Panc1 (cell line): ENCODE data around the gene PCNX2. TPM values are rescaled to one million over a fixed set of nuclear protein-coding genes. Genes with fewer than 3 reads are reported as not detected.

Experiments used
- ATAC-seq: fragments of 200-7000 bp; cut with Tn5 transposase; 2 replicates; pipeline ENCODE4 v1.9.1; 2020; ENCODE audit warnings: mild to moderate bottlenecking, moderate library complexity
- BruUV-seq: library from RNA; stranded (reverse); fragments of 400-500 nt; replicated peaks from 2 replicates; lab custom pipeline; 2021; lab: Mats Ljungman, UMichigan
- CTCF ChIA-PET: fragments of 300-600 bp; sonication (Branson Sonifier 250); formaldehyde crosslinking; loops from one replicate; lab custom pipeline; 2022; ENCODE audit warnings: antibody characterized with exemption; lab: Charles Lee
- POLR2A ChIA-PET: fragments of 300-600 bp; sonication (Branson Sonifier 250); formaldehyde crosslinking; loops from one replicate; lab custom pipeline; 2022; ENCODE audit warnings: antibody characterized with exemption; lab: Charles Lee
- DNase-seq: peaks from one replicate; pipeline ENCODE4 v3.0.0-alpha.2; 2010; ENCODE audit warnings: low read depth, low spot score
- H3K27ac ChIP-seq: 2 replicates; pipeline ENCODE4 v1.5.1; 2011; ENCODE audit warnings: mild to moderate bottlenecking, low read length, inconsistent platforms
- H3K27me3 ChIP-seq: fragments of 200-500 bp; sonication (Bioruptor generic); 2 replicates; pipeline ENCODE4 v1.6.0; 2014; ENCODE audit warnings: low read length, inconsistent platforms; ENCODE audit not compliant: control insufficient read depth, insufficient read depth
- H3K36me3 ChIP-seq: fragments of 200-500 bp; sonication (Bioruptor generic); 2 replicates; pipeline ENCODE4 v1.5.1; 2014; ENCODE audit warnings: inconsistent platforms, mild to moderate bottlenecking, low read length, moderate library complexity; ENCODE audit not compliant: control insufficient read depth, insufficient read depth
- H3K4me1 ChIP-seq: 2 replicates; pipeline ENCODE4 v1.5.1; 2011; ENCODE audit warnings: inconsistent platforms, mild to moderate bottlenecking, low read length, moderate library complexity; ENCODE audit not compliant: control insufficient read depth, insufficient read depth
- H3K4me3 ChIP-seq, 2 experiments: 2 replicates each; pipeline ENCODE4 v1.5.1; 2011 to 2012; ENCODE audit warnings: low read depth in 2 of 2, low read length in 2 of 2, mild to moderate bottlenecking in 2 of 2, inconsistent platforms in 1 of 2, moderate library complexity in 1 of 2
- H3K9me3 ChIP-seq: fragments of 200-500 bp; sonication (Bioruptor generic); 2 replicates; pipeline ENCODE4 v1.5.1; 2014; ENCODE audit warnings: low read depth, mild to moderate bottlenecking, inconsistent platforms, low read length, moderate library complexity; ENCODE audit not compliant: control insufficient read depth, insufficient read depth
- CTCF ChIP-seq: fragments of 450-650 bp; IDR thresholded peaks from 2 replicates; pipeline ENCODE4 v1.5.1; 2017; ENCODE audit warnings: mild to moderate bottlenecking
- POLR2AphosphoS5 ChIP-seq: IDR thresholded peaks from 2 replicates; pipeline ENCODE4 v1.6.1; 2012; ENCODE audit warnings: mild to moderate bottlenecking, low read depth, low read length, moderate library complexity
- REST ChIP-seq, 2 experiments: IDR thresholded peaks; 2 replicates each; pipeline ENCODE4 v1.6.1; 2011 to 2012; ENCODE audit warnings: low read depth in 2 of 2, control low read depth in 1 of 2, low read length in 1 of 2, mild to moderate bottlenecking in 1 of 2, moderate library complexity in 1 of 2; ENCODE audit not compliant: insufficient read depth in 1 of 2
- SIN3A ChIP-seq: IDR thresholded peaks from 2 replicates; pipeline ENCODE4 v1.6.1; 2012; ENCODE audit warnings: low read depth, mild to moderate bottlenecking, low read length, moderate library complexity, borderline replicate concordance; ENCODE audit not compliant: insufficient read depth
- TCF7L2 ChIP-seq: IDR thresholded peaks from 2 replicates; pipeline ENCODE4 v1.6.1; 2011; ENCODE audit warnings: mild to moderate bottlenecking, low read depth, low read length, inconsistent platforms
- in situ Hi-C: cut with HindIII; loops from 2 replicates; pipeline ENCODE4 v1.10.0; 2016; ENCODE audit warnings: low sequenced_read_pairs, low pct_unique_long_range_greater_than_20kb
- intact Hi-C: fragments of 100-400 bp; cut with micrococcal nuclease; formaldehyde crosslinking; loops from one replicate; pipeline ENCODE4 v1.10.0; 2022; ENCODE audit not compliant: unreplicated experiment
- total RNA-seq: library from RNA; stranded (reverse); gene quantifications from one replicate; pipeline ENCODE4 v1.2.1, GENCODE V29; 2021; ENCODE audit not compliant: unreplicated experiment

PCNX2 gene
- total RNA-seq, 1 experiment from 2014 or later = 2.6 TPM

- ChIA-PET CTCF (no interaction called here), POLR2A (interaction anchor here (0.6 kb wide), 1 partner anchor 288 kb away, joined by 6 read pairs; no protein-coding TSS in a partner anchor)
- H3K4me3 ChIP-seq = no peak overlapping the region
- no peaks in the 10 kb centered on the region for H3K27me3 ChIP-seq
- in situ Hi-C loops (no loop called here), intact Hi-C loops (no loop called here)
- H3K36me3 ChIP-seq = no peaks in the 10 kb centered on the region
- no peak for TF ChIP-seq POLR2AphosphoS5
- TF ChIP-seq SIN3A = no peak
- TF ChIP-seq CTCF = no peak
- TF ChIP-seq REST (IDR thresholded peaks at IDR 0.05; ENCODE audit: insufficient read depth in 1 of 2, low read depth in 2 of 2, low read length in 1 of 2) = no peak
- no peak for TF ChIP-seq TCF7L2
- no peak overlapping the region for H3K27ac ChIP-seq
- no TSS peak for BruUV-seq
- DNase-seq = no peak
- H3K9me3 ChIP-seq = no peaks in the 10 kb centered on the region
- no peaks in the 10 kb centered on the region for H3K4me1 ChIP-seq
- no peak for ATAC-seq
Measured at GRCh38 chr1:232988572-232989040, 306.9 kb downstream of the PCNX2 start.

- TF ChIP-seq SIN3A (no peak), POLR2AphosphoS5 (no peak), REST (IDR thresholded peaks at IDR 0.05; ENCODE audit: insufficient read depth in 1 of 2, low read depth in 2 of 2, low read length in 1 of 2) (no peak), CTCF (no peak), TCF7L2 (no peak)
- intact Hi-C loops = no loop called here
- H3K36me3 ChIP-seq = no peaks in the 10 kb centered on the region
- H3K4me1 ChIP-seq = no peaks in the 10 kb centered on the region
- ChIA-PET POLR2A (no interaction called here), CTCF (no interaction called here)
- H3K4me3 ChIP-seq = no peak overlapping the region
- H3K9me3 ChIP-seq = no peaks in the 10 kb centered on the region
- no peak for DNase-seq
- in situ Hi-C loops = no loop called here
- no peaks in the 10 kb centered on the region for H3K27me3 ChIP-seq
- no peak for ATAC-seq
- no peak overlapping the region for H3K27ac ChIP-seq
- no TSS peak for BruUV-seq
Measured at GRCh38 chr1:232987774-232988140, 307.8 kb downstream of the PCNX2 start.
